ENCODE measurements around the gene PCID2.

DNA sequence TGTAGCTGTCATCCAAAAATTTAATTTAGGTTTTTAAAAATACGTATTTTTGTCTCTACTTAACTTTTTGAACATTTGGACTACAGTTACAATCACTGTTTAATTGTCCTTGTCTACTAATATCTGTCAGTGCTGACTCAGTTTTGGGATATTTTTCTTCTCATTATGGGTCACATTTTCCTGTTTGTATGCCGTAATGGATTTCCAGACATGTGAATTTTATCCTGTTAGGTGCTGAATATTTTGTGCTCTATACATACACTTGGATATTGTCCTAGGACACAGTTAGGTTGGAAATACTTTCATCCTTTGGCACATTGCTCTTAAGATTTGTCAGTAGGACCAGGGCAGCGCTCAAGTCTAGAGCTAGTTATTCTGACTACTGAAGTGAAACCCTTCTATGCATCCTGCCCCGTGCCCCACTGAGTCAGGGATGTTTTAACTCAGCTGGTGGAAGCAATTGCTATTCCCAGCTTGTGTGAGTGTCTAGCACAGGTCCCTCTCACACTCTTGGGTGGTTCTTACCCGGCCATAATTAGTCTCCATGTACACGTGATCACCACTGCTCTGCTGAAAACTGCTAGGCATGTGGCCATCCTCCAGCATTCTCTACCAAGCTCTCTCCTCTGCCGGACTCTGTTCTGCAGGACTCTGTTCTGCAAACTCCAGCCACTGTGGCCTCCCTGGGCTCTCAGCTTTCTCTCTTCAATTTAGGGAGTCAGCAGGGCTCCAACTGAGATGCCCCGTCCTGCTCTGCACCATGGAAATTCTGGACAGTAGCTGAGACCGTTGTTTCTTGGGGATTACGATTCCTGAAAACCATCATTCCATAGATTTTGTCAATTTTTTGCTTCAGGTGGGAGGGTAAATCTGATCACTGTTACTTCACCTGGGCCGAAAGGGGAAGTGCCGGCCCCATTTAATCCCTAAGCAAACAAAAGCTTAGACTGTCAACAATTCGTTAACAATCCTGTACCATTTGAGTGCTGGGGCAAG is 38.9 kb downstream of the PCID2 start:
- TF ChIP-seq GATA2 (IDR thresholded peaks at IDR 0.05; ENCODE audit: low read depth, low read length) (no peak), GATA3 (IDR thresholded peaks at IDR 0.05; ENCODE audit: low read depth, low read length) (no peak)

Data from SH-SY5Y (cell line).